PC-9 (cell line): ENCODE results near the gene RARS2. TPM values are rescaled to one million over a fixed set of nuclear protein-coding genes. Genes with fewer than 3 reads are reported as not detected.

Experiments
- Bru-seq: library from RNA; stranded (reverse); fragments of 400-500 nt; gene quantifications from one replicate; lab custom pipeline; 2021; lab: Mats Ljungman, UMichigan
- BruChase-seq, 2 experiments: library from RNA; stranded (reverse); fragments of 400-500 nt; gene quantifications; one replicate each; lab custom pipeline; 2021; lab: Mats Ljungman, UMichigan
- BruUV-seq: library from RNA; stranded (reverse); fragments of 400-500 nt; replicated peaks from 2 replicates; lab custom pipeline; 2021; lab: Mats Ljungman, UMichigan
- CTCF ChIA-PET: fragments of 300-600 bp; sonication (Branson Sonifier 250); formaldehyde crosslinking; loops from one replicate; lab custom pipeline; 2022; ENCODE audit warnings: antibody characterized with exemption; lab: Charles Lee
- POLR2A ChIA-PET: fragments of 300-600 bp; sonication (Branson Sonifier 250); formaldehyde crosslinking; loops from one replicate; lab custom pipeline; 2022; ENCODE audit warnings: antibody characterized with exemption; ENCODE audit not compliant: unreplicated experiment; lab: Charles Lee
- DNase-seq, 2 experiments: peaks; one replicate each; pipeline versions ENCODE4 v3.0.0 to v3.0.0-alpha.2; 2015 to 2022; ENCODE audit warnings: mixed read lengths in 1 of 2
- H2AFZ ChIP-seq: fragments of 200-600 bp; sonication (generic); 2 replicates; pipeline ENCODE4 v1.8.1; 2017; ENCODE audit warnings: antibody characterized with exemption
- H3F3A ChIP-seq: fragments of 200-600 bp; sonication (generic); 2 replicates; pipeline ENCODE4 v1.8.1; 2017; ENCODE audit warnings: antibody characterized with exemption, mild to moderate bottlenecking, low read depth; ENCODE audit not compliant: insufficient read depth
- H3K27ac ChIP-seq: fragments of 200-600 bp; sonication (generic); 2 replicates; pipeline ENCODE4 v1.6.1; 2016; ENCODE audit warnings: mixed run types
- H3K27me3 ChIP-seq: fragments of 200-600 bp; sonication (generic); 2 replicates; pipeline ENCODE4 v1.6.1; 2016; ENCODE audit warnings: low read depth, mixed run types; ENCODE audit not compliant: insufficient read depth
- H3K36me3 ChIP-seq: fragments of 200-600 bp; sonication (generic); 2 replicates; pipeline ENCODE4 v1.6.1; 2016; ENCODE audit warnings: low read depth, mixed run types
- H3K4me1 ChIP-seq: fragments of 200-600 bp; sonication (generic); replicated peaks from 2 replicates; pipeline ENCODE4 v1.6.1; 2016; ENCODE audit warnings: mixed run types; ENCODE audit not compliant: insufficient read depth
- H3K4me2 ChIP-seq: fragments of 200-600 bp; sonication (generic); 2 replicates; pipeline ENCODE4 v1.6.1; 2017; ENCODE audit warnings: mixed run types
- H3K4me3 ChIP-seq: fragments of 200-600 bp; sonication (generic); 2 replicates; pipeline ENCODE4 v1.6.1; 2016; ENCODE audit warnings: mixed run types
- H3K79me2 ChIP-seq: fragments of 200-600 bp; sonication (generic); 2 replicates; pipeline ENCODE4 v1.6.1; 2017; ENCODE audit warnings: low read depth, mixed run types
- H3K9me2 ChIP-seq: fragments of 200-600 bp; sonication (generic); 2 replicates; pipeline ENCODE4 v1.8.1; 2017; ENCODE audit warnings: mild to moderate bottlenecking; ENCODE audit not compliant: insufficient read depth
- H3K9me3 ChIP-seq: fragments of 200-600 bp; sonication (generic); 2 replicates; pipeline ENCODE4 v1.8.1; 2016; ENCODE audit warnings: low read depth; ENCODE audit not compliant: insufficient read depth
- H4K20me1 ChIP-seq: fragments of 200-600 bp; sonication (generic); 2 replicates; pipeline ENCODE4 v1.8.1; 2017; ENCODE audit not compliant: insufficient read depth
- EZH2 ChIP-seq: fragments of 200-600 bp; sonication (generic); IDR thresholded peaks from 2 replicates; pipeline ENCODE4 v1.8.0; 2017; ENCODE audit warnings: antibody characterized with exemption, low read depth
- intact Hi-C: fragments of 100-400 bp; cut with micrococcal nuclease; formaldehyde crosslinking; loops from one replicate; pipeline ENCODE4 v1.10.0; 2022; ENCODE audit not compliant: unreplicated experiment
- long read RNA-seq: library from polyadenylated mRNA; stranded (forward); transcript quantifications from one replicate; pipeline ENCODE4 v2.0.0, GENCODE V29; 2022
- total RNA-seq: library from RNA; stranded (reverse); gene quantifications from 2 replicates; pipeline ENCODE4 v1.2.3, GENCODE V29; 2021
- TF ChIP-seq, protein P1 (sequence below): fragments of 200-600 bp; sonication (generic); conservative IDR thresholded peaks from 2 replicates; pipeline ENCODE4 v1.6.1; 2017; ENCODE audit warnings: mixed run types, antibody characterized with exemption, mild to moderate bottlenecking, moderate library complexity

RARS2 gene, protein sequence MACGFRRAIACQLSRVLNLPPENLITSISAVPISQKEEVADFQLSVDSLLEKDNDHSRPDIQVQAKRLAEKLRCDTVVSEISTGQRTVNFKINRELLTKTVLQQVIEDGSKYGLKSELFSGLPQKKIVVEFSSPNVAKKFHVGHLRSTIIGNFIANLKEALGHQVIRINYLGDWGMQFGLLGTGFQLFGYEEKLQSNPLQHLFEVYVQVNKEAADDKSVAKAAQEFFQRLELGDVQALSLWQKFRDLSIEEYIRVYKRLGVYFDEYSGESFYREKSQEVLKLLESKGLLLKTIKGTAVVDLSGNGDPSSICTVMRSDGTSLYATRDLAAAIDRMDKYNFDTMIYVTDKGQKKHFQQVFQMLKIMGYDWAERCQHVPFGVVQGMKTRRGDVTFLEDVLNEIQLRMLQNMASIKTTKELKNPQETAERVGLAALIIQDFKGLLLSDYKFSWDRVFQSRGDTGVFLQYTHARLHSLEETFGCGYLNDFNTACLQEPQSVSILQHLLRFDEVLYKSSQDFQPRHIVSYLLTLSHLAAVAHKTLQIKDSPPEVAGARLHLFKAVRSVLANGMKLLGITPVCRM
- total RNA-seq (22.6 and 34.6 TPM in 2 replicates), Bru-seq, nascent RNA (percentile 85 among the genes with signal in this experiment), BruChase-seq, experiment 1, labeled RNA remaining after a 2-hour chase (percentile 87 among the genes with signal in this experiment), BruChase-seq, experiment 2, labeled RNA remaining after a 6-hour chase (percentile 65 among the genes with signal in this experiment)
- long read RNA-seq, transcript RARS2-201 (20 exons, 1,818 nt), result major isoform, 54 of 116 reads
- long read RNA-seq, partial matches to known transcripts, result 7 of 116 reads
- long read RNA-seq, other reads (novel, unspliced or antisense), result 55 of 116 reads

DNA sequence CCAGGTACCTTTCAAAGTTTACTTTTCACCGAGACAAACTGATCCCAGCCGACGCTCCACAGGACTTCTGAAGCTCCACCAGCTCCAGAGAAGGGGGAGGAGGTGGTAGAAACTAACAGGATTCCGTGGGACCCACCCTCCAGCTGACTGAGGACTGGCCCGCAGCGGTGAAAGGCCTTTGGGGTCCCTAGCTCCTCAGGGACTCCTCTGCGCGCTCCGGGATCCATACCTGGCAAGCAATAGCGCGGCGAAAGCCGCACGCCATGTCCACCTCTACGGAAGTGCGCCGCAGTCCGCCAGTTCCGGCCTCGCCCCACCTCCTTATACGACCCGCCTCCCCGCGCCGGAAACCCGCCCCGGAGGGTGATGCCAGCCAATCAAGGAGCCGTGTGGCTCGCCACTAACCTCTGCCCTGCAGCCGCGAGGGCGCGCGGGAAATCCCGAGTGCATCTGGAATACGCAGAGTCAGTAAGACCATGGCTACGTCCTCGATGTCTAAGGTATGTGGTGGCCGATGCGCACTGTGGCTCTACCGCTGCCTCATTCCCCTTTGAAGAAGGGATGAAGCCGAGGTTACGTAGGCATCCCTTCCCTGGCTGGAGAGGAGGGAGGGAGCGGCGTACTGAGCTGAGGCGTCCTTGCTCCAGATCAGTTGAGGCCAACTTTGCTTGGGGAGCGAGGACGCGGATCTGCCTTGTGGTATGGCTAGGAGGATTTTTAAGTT lies at the start of gene RARS2, which contains the start of gene ORC3:
TSS of gene RARS2 (minus strand) at position 295 of the 724 bp plus-strand sequence. CDS start at position 265, 30 bp downstream.
TSS of gene ORC3 (plus strand) at position 443 of the 724 bp plus-strand sequence. CDS start at position 477, 34 bp downstream.
- Histone ChIP-seq H3K27me3 (no peaks in the 10 kb centered on the region), H3K9me3 (no peaks in the 10 kb centered on the region), H3K36me3 (no peaks in the 10 kb centered on the region), H3K4me3 (peak within 1 kb of the TSS; percentile 75), H3K9me2 (no peaks in the 10 kb centered on the region), H3K27ac (peak within 1 kb of the TSS; percentile 27), H3F3A (no peaks in the 10 kb centered on the region), H3K4me1 (peaks cover 11% of the 10 kb centered on the region), H4K20me1 (no peaks in the 10 kb centered on the region), H3K79me2 (peaks cover 74% of the 10 kb centered on the region), H3K4me2 (peak within 1 kb of the TSS; percentile 88), H2AFZ (peak within 1 kb of the TSS; percentile 98)
- ChIA-PET POLR2A (interaction anchor here (0.6 to 0.7 kb wide), 5 partner anchors 12 to 486 kb away, joined by 3 to 6 read pairs (median 3); no protein-coding TSS in a partner anchor), CTCF (interaction anchor here (0.6 kb wide), 1 partner anchor 887 kb away, joined by 9 read pairs; no protein-coding TSS in a partner anchor)
- no TSS peak for BruUV-seq
- no peak for TF ChIP-seq EZH2
- TF ChIP-seq, protein P1, sequence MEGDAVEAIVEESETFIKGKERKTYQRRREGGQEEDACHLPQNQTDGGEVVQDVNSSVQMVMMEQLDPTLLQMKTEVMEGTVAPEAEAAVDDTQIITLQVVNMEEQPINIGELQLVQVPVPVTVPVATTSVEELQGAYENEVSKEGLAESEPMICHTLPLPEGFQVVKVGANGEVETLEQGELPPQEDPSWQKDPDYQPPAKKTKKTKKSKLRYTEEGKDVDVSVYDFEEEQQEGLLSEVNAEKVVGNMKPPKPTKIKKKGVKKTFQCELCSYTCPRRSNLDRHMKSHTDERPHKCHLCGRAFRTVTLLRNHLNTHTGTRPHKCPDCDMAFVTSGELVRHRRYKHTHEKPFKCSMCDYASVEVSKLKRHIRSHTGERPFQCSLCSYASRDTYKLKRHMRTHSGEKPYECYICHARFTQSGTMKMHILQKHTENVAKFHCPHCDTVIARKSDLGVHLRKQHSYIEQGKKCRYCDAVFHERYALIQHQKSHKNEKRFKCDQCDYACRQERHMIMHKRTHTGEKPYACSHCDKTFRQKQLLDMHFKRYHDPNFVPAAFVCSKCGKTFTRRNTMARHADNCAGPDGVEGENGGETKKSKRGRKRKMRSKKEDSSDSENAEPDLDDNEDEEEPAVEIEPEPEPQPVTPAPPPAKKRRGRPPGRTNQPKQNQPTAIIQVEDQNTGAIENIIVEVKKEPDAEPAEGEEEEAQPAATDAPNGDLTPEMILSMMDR, result no peak
- intact Hi-C loops, result loop anchor here (2.0 to 10.0 kb wide), 2 partner anchors 117 to 195 kb away; partner anchors contain the start of gene SLC35A1
- peak; percentile 85 to 94 for DNase-seq

DNA sequence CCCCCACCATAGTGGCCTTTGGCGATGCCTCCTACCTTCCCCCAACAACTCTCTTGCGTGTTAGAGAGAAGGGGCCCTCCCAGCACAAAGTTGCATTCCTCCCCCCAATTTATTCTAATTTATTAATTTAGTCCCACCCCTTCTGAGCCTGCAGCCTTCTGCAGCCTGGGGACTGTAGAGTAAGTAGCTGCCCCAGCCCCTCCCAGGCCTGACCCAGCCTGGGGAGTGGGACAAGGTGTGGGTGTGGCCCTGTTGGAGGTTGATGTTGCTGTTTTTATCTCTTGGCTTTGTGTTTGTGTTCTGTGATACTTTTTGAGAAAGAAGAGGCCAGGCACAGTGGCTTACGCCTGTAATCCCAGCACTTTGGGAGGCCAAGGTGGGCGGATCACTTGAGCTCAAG lies 49.6 kb upstream of the RARS2 start:
- no peaks in the 10 kb centered on the region for H3K4me1 ChIP-seq
- no peak for DNase-seq
- no peaks in the 10 kb centered on the region for H3K27me3 ChIP-seq
- no peak overlapping the region for H3K27ac ChIP-seq
- POLR2A ChIA-PET, result no interaction called here
- no peaks in the 10 kb centered on the region for H3F3A ChIP-seq
- no peak overlapping the region for H3K4me3 ChIP-seq
- H3K9me2 ChIP-seq, result no peaks in the 10 kb centered on the region
- BruUV-seq, result no TSS peak
- intact Hi-C loops, result no loop called here
- TF ChIP-seq, protein P1, result no peak
- TF ChIP-seq EZH2, result no peak
- no peaks in the 10 kb centered on the region for H4K20me1 ChIP-seq
- H3K9me3 ChIP-seq, result no peaks in the 10 kb centered on the region
- H3K4me2 ChIP-seq, result no peak overlapping the region
- H3K79me2 ChIP-seq, result no peaks in the 10 kb centered on the region
- CTCF ChIA-PET, result no interaction called here
- H3K36me3 ChIP-seq, result no peaks in the 10 kb centered on the region; the same call in 1 of the 2 replicates
- no peak overlapping the region for H2AFZ ChIP-seq
